HG03280 (cell line): ENCODE results near the gene NDUFA8.
"Not testable (repeated sequence)": the region's sequence is repeated elsewhere in the genome, so short reads cannot be mapped to it uniquely, and the experiment has no call there.

Experiments
- ATAC-seq: cut with Tn5 transposase; IDR thresholded peaks from one replicate; pipeline ENCODE4 v1.9.1; 2021; ENCODE audit warnings: mild to moderate bottlenecking, moderate library complexity; ENCODE audit not compliant: unreplicated experiment

Gene NDUFA8

GRCh38 chr9:122122468-122122867 is 37.1 kb downstream of the NDUFA8 start:
- no peak for ATAC-seq

GRCh38 chr9:122121931-122122330 is 37.6 kb downstream of the NDUFA8 start:
- ATAC-seq: no peak

- ATAC-seq: no peak
These were observed 38.2 kb downstream of the NDUFA8 start for GRCh38 chr9:122121391-122121790.

- ATAC-seq: no peak
These were observed 39.1 kb downstream of the NDUFA8 start for GRCh38 chr9:122120316-122121071.

GRCh38 chr9:122119721-122120120 is 39.9 kb downstream of the NDUFA8 start:
- no peak for ATAC-seq

GRCh38 chr9:122119166-122119521 is 40.4 kb downstream of the NDUFA8 start:
- ATAC-seq: no peak

- ATAC-seq: no peak
These were observed 41.0 kb downstream of the NDUFA8 start for GRCh38 chr9:122118343-122119165.

GRCh38 chr9:122117241-122117640 is 42.3 kb downstream of the NDUFA8 start:
- ATAC-seq: not testable (repeated sequence)

- no peak for ATAC-seq
These were observed 43.0 kb downstream of the NDUFA8 start for GRCh38 chr9:122116448-122117173.

- ATAC-seq: no peak
These were observed 43.5 kb downstream of the NDUFA8 start for GRCh38 chr9:122116040-122116439.

- no peak for ATAC-seq
These were observed 44.2 kb downstream of the NDUFA8 start for GRCh38 chr9:122115176-122116035.

- ATAC-seq: no peak
These were observed 46.0 kb downstream of the NDUFA8 start for GRCh38 chr9:122113574-122113973.

GRCh38 chr9:122112238-122112637 is 47.3 kb downstream of the NDUFA8 start:
- ATAC-seq: no peak

- ATAC-seq: no peak
These were observed 48.0 kb downstream of the NDUFA8 start for GRCh38 chr9:122111413-122112085.

- ATAC-seq: no peak
These were observed 49.3 kb downstream of the NDUFA8 start for GRCh38 chr9:122110100-122110833.

GRCh38 chr9:122109035-122109813 is 50.4 kb downstream of the NDUFA8 start:
- ATAC-seq: no peak

- no peak for ATAC-seq
These were observed 52.2 kb downstream of the NDUFA8 start for GRCh38 chr9:122107291-122107805.

- ATAC-seq: no peak
These were observed 53.0 kb downstream of the NDUFA8 start for GRCh38 chr9:122106576-122106975.
